WTC11 (cell line): Measurements from ENCODE around the gene ZNF185. TPM values are rescaled to one million over a fixed set of nuclear protein-coding genes. Genes with fewer than 3 reads are reported as not detected.

Source experiments
- ATAC-seq: fragments of 200-7000 bp; cut with Tn5 transposase; 2 replicates; pipeline ENCODE4 v1.10.0; 2021; ENCODE audit warnings: mild to moderate bottlenecking, moderate library complexity
- CTCF ChIA-PET: fragments of 300-600 bp; sonication (Branson Sonifier 250); formaldehyde crosslinking; loops from one replicate; lab custom pipeline; 2021; ENCODE audit warnings: antibody characterized with exemption; lab: Charles Lee
- POLR2A ChIA-PET: fragments of 350-600 bp; sonication (Branson Sonifier 250); formaldehyde crosslinking; loops from one replicate; lab custom pipeline; 2021; ENCODE audit warnings: antibody characterized with exemption; lab: Charles Lee
- DNase-seq: peaks from one replicate; pipeline ENCODE4 v3.0.0; 2021; ENCODE audit warnings: low spot score
- H3K27ac Mint-ChIP-seq: 2 replicates; pipeline ENCODE4 v1.8.0; 2021; ENCODE audit warnings: mixed read lengths
- H3K27me3 Mint-ChIP-seq: 2 replicates; pipeline ENCODE4 v1.8.0; 2021; ENCODE audit warnings: low read depth, mild to moderate bottlenecking, moderate library complexity, mixed read lengths
- H3K36me3 Mint-ChIP-seq: 2 replicates; pipeline ENCODE4 v1.8.0; 2021; ENCODE audit warnings: mixed read lengths
- H3K4me1 Mint-ChIP-seq: 2 replicates; pipeline ENCODE4 v1.8.0; 2022; ENCODE audit warnings: mixed read lengths
- H3K4me3 Mint-ChIP-seq: 2 replicates; pipeline ENCODE4 v1.8.0; 2021; ENCODE audit warnings: mild to moderate bottlenecking, moderate library complexity, mixed read lengths
- H3K9me3 Mint-ChIP-seq: 2 replicates; pipeline ENCODE4 v1.8.0; 2021; ENCODE audit warnings: mixed read lengths
- CBFB ChIP-seq: sonication (generic); formaldehyde crosslinking; IDR thresholded peaks from 2 replicates; pipeline ENCODE4 v1.8.1; 2022; ENCODE audit warnings: mild to moderate bottlenecking, low read depth, missing genetic modification reagents
- CREB1 ChIP-seq: sonication (generic); formaldehyde crosslinking; IDR thresholded peaks from 2 replicates; pipeline ENCODE4 v1.8.0; 2023; ENCODE audit warnings: mild to moderate bottlenecking, missing genetic modification reagents
- FOXJ3 ChIP-seq: sonication (generic); formaldehyde crosslinking; IDR thresholded peaks from 2 replicates; pipeline ENCODE4 v1.9.0; 2021; ENCODE audit warnings: missing genetic modification reagents, mild to moderate bottlenecking, borderline replicate concordance
- GABPB1 ChIP-seq: sonication (generic); formaldehyde crosslinking; IDR thresholded peaks from 2 replicates; pipeline ENCODE4 v1.8.1; 2023; ENCODE audit warnings: mild to moderate bottlenecking, missing genetic modification reagents
- IRF2 ChIP-seq: sonication (generic); formaldehyde crosslinking; IDR thresholded peaks from 2 replicates; pipeline ENCODE4 v1.8.0; 2022; ENCODE audit warnings: low read depth, missing genetic modification reagents, borderline replicate concordance
- NFYB ChIP-seq: sonication (generic); formaldehyde crosslinking; conservative IDR thresholded peaks from 2 replicates; pipeline ENCODE4 v1.8.0; 2022; ENCODE audit warnings: low read depth, missing genetic modification reagents
- NR3C1 ChIP-seq: sonication (generic); formaldehyde crosslinking; conservative IDR thresholded peaks from 2 replicates; pipeline ENCODE4 v1.8.1; 2023; ENCODE audit warnings: low read depth, mild to moderate bottlenecking, missing genetic modification reagents
- PRRX2 ChIP-seq: fragments of 250-450 bp; sonication (Bioruptor Pico); IDR thresholded peaks from 2 replicates; pipeline ENCODE4 v1.8.0; 2021; ENCODE audit warnings: mild to moderate bottlenecking
- ZBTB21 ChIP-seq: sonication (generic); formaldehyde crosslinking; IDR thresholded peaks from 2 replicates; pipeline ENCODE4 v1.8.1; 2023; ENCODE audit warnings: mild to moderate bottlenecking, missing genetic modification reagents, borderline replicate concordance
- total RNA-seq: library from RNA; stranded (reverse); gene quantifications from 3 replicates; pipeline ENCODE4 v1.2.3, GENCODE V29; 2021
- TF ChIP-seq, protein P1 (sequence below): fragments of 250-450 bp; sonication (Bioruptor Pico); conservative IDR thresholded peaks from 2 replicates; pipeline ENCODE4 v1.9.0; 2021; ENCODE audit warnings: mild to moderate bottlenecking
- TF ChIP-seq, protein P2 (sequence below): sonication (generic); formaldehyde crosslinking; IDR thresholded peaks from 2 replicates; pipeline ENCODE4 v1.8.0; 2022; ENCODE audit warnings: mild to moderate bottlenecking, missing genetic modification reagents
- TF ChIP-seq, protein P3 (sequence below): fragments of 250-450 bp; sonication (Bioruptor Pico); IDR thresholded peaks from 2 replicates; pipeline ENCODE4 v1.9.0; 2021; ENCODE audit warnings: moderate library complexity, mild to moderate bottlenecking, inconsistent platforms, borderline replicate concordance
- TF ChIP-seq, protein P4 (sequence below): fragments of 200-600 bp; IDR thresholded peaks from 2 replicates; pipeline ENCODE4 v1.8.0; 2022; ENCODE audit warnings: antibody characterized with exemption
- TF ChIP-seq, protein P5 (sequence below): sonication (generic); formaldehyde crosslinking; IDR thresholded peaks from 2 replicates; pipeline ENCODE4 v1.8.0; 2023; ENCODE audit warnings: mild to moderate bottlenecking, missing genetic modification reagents
- TF ChIP-seq, protein P6 (sequence below): fragments of 250-450 bp; sonication (Bioruptor Pico); IDR thresholded peaks from 2 replicates; pipeline ENCODE4 v1.9.0; 2021; ENCODE audit warnings: mild to moderate bottlenecking
- TF ChIP-seq, protein P7 (sequence below): sonication (generic); formaldehyde crosslinking; IDR thresholded peaks from 2 replicates; pipeline ENCODE4 v1.8.1; 2023; ENCODE audit warnings: mild to moderate bottlenecking, missing genetic modification reagents, borderline replicate concordance

Gene ZNF185
- total RNA-seq, 1 experiment from 2014 or later: 8.2 TPM

DNA sequence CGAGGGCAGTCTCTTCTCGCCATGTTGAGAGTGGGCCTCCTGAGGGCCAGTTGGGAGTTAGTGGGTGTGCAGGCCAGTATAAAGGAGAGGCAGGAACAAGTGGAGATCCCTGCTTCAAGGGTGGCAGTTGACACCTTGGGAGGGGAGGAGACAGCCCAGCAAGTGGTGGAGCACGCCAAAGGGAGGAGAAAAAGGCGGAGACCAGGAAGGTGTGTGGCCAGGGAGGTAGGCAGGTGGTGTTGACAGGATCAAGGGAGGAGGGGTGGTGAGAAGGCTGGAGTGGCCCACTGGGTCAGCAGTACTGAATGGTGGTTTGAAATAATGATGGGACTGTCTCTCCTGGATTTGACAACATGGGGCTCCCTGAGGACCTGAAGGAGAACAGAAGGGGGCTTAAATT is 32.6 kb downstream of the ZNF185 start:
- Mint-ChIP-seq H3K4me3 (no peak overlapping the region), H3K4me1 (peaks cover 6% of the 10 kb centered on the region), H3K27ac (no peak overlapping the region), H3K9me3 (no peaks in the 10 kb centered on the region), H3K27me3 (no peaks in the 10 kb centered on the region), H3K36me3 (no peaks in the 10 kb centered on the region)
- ChIA-PET POLR2A (no interaction called here), CTCF (interaction anchor here (0.7 to 1.4 kb wide), 3 partner anchors 11 to 91 kb away, joined by 3 read pairs; no protein-coding TSS in a partner anchor)
- no peak for ATAC-seq
- no peak for DNase-seq
- TF ChIP-seq CREB1: no peak

DNA sequence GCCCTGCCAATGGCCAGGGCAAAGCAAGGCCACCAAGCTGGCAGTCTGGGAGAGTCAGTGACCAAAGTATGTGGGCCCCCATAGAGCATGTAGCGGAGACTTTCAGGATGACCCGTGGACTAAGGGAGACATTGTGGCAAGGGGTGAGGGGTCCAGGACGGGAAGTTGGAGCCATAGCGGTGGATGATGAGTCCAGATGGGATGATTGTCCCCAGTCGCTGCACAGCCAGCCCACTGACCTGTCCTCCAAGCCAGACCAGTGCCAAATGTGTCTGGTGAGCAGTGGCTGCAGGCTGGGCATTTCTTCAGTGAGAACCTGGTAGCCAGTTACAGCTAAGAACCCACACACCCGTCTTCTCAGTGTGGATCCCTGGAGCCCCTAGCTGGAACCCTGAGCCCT is 34.3 kb downstream of the ZNF185 start:
- no peak overlapping the region for H3K27ac Mint-ChIP-seq
- no peaks in the 10 kb centered on the region for H3K9me3 Mint-ChIP-seq
- TF ChIP-seq GABPB1 (CRISPR knock-in tag) (no peak), NR3C1 (CRISPR knock-in tag) (no peak), CBFB (CRISPR knock-in tag) (no peak), ZBTB21 (CRISPR knock-in tag) (no peak), PRRX2 (CRISPR knock-in tag) (no peak), IRF2 (CRISPR knock-in tag) (no peak)
- TF ChIP-seq, protein P1, sequence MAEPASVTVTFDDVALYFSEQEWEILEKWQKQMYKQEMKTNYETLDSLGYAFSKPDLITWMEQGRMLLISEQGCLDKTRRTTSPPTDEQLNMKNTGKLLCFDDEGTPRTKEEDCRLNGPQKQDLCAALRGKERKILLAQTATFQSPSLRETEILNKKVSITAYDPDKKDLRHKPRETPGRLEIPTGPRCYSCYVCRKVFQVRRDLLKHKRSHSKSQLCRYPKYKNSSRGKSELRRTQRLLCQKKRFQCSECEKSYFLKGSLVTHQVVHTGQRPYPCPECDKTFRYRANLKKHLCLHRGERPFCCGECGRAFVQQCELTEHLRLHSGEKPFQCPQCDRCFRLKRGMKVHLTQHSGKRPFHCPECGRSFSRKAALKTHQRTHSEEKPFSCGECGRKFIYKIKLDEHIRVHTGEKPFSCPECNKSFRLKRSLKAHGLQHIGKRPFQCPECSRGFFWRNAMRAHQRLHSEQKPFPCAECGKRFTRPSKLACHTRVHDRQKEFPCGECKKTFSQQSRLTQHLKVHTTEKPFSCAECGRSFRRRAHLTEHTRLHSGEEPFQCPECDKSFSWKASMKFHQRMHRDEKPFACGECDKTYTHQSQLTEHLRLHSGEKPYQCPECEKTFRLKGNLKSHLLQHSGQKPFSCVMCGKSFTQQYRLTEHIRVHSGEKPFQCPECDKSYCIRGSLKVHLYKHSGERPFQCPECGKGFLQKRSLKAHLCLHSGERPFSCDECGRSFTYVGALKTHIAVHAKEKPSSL: no peak
- TF ChIP-seq, protein P2, sequence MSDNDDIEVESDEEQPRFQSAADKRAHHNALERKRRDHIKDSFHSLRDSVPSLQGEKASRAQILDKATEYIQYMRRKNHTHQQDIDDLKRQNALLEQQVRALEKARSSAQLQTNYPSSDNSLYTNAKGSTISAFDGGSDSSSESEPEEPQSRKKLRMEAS (CRISPR knock-in tag): no peak
- TF ChIP-seq, protein P3, sequence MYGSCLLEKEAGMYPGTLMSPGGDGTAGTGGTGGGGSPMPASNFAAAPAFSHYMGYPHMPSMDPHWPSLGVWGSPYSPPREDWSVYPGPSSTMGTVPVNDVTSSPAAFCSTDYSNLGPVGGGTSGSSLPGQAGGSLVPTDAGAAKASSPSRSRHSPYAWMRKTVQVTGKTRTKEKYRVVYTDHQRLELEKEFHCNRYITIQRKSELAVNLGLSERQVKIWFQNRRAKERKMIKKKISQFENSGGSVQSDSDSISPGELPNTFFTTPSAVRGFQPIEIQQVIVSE (CRISPR knock-in tag): no peak
- TF ChIP-seq, all 79 proteins: peak for 0
- CTCF ChIA-PET: interaction anchor here (1.4 kb wide), 1 partner anchor 10 kb away, joined by 5 read pairs; no protein-coding TSS in a partner anchor
- POLR2A ChIA-PET: no interaction called here
- H3K27me3 Mint-ChIP-seq: no peaks in the 10 kb centered on the region
- DNase-seq: no peak
- ATAC-seq: no peak
- H3K4me1 Mint-ChIP-seq: peaks cover 3% of the 10 kb centered on the region; the same call in 1 of the 2 replicates
- H3K4me3 Mint-ChIP-seq: no peak overlapping the region
- no peaks in the 10 kb centered on the region for H3K36me3 Mint-ChIP-seq

DNA sequence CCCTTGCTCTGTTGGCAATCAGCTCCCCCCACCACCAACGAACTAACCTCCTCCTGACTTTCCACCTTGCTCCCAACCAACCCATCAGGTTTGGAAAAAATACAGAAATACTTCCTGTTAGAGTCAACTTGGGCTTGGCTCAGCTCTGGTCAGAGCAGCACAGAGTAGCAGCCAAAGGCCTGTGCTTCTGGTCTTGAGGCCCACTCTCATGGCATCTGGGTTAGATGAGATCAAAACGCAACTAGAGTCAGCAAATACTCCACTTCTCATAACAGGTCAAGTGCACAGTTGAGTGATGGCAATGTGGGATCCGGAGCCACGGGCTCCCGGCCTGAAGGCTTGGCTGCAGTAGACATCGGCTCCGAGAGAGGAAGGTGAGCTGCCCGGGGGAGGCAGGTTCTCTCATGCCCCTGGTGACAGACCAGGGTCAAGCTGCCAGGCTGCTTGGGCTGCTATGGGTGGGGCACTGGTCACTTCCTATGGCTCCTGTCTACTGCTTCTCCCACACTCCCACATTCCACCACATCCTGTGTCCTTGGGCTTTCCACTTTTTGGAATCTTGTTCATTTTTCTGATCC is 34.8 kb downstream of the ZNF185 start:
- Mint-ChIP-seq H3K4me3 (no peak overlapping the region), H3K27ac (no peak overlapping the region), H3K27me3 (no peaks in the 10 kb centered on the region), H3K4me1 (peaks cover 3% of the 10 kb centered on the region; the same call in 1 of the 2 replicates), H3K36me3 (no peaks in the 10 kb centered on the region), H3K9me3 (no peaks in the 10 kb centered on the region)
- no peak for ATAC-seq
- ChIA-PET POLR2A (no interaction called here), CTCF (interaction anchor here (1.4 kb wide), 1 partner anchor 9 kb away, joined by 5 read pairs; no protein-coding TSS in a partner anchor)
- DNase-seq: no peak
- no peak for TF ChIP-seq NFYB (CRISPR knock-in tag)
- TF ChIP-seq, protein P4, sequence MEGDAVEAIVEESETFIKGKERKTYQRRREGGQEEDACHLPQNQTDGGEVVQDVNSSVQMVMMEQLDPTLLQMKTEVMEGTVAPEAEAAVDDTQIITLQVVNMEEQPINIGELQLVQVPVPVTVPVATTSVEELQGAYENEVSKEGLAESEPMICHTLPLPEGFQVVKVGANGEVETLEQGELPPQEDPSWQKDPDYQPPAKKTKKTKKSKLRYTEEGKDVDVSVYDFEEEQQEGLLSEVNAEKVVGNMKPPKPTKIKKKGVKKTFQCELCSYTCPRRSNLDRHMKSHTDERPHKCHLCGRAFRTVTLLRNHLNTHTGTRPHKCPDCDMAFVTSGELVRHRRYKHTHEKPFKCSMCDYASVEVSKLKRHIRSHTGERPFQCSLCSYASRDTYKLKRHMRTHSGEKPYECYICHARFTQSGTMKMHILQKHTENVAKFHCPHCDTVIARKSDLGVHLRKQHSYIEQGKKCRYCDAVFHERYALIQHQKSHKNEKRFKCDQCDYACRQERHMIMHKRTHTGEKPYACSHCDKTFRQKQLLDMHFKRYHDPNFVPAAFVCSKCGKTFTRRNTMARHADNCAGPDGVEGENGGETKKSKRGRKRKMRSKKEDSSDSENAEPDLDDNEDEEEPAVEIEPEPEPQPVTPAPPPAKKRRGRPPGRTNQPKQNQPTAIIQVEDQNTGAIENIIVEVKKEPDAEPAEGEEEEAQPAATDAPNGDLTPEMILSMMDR: no peak
- TF ChIP-seq FOXJ3 (CRISPR knock-in tag): no peak
- TF ChIP-seq, protein P5, sequence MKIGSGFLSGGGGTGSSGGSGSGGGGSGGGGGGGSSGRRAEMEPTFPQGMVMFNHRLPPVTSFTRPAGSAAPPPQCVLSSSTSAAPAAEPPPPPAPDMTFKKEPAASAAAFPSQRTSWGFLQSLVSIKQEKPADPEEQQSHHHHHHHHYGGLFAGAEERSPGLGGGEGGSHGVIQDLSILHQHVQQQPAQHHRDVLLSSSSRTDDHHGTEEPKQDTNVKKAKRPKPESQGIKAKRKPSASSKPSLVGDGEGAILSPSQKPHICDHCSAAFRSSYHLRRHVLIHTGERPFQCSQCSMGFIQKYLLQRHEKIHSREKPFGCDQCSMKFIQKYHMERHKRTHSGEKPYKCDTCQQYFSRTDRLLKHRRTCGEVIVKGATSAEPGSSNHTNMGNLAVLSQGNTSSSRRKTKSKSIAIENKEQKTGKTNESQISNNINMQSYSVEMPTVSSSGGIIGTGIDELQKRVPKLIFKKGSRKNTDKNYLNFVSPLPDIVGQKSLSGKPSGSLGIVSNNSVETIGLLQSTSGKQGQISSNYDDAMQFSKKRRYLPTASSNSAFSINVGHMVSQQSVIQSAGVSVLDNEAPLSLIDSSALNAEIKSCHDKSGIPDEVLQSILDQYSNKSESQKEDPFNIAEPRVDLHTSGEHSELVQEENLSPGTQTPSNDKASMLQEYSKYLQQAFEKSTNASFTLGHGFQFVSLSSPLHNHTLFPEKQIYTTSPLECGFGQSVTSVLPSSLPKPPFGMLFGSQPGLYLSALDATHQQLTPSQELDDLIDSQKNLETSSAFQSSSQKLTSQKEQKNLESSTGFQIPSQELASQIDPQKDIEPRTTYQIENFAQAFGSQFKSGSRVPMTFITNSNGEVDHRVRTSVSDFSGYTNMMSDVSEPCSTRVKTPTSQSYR (CRISPR knock-in tag): no peak
- TF ChIP-seq, protein P6, sequence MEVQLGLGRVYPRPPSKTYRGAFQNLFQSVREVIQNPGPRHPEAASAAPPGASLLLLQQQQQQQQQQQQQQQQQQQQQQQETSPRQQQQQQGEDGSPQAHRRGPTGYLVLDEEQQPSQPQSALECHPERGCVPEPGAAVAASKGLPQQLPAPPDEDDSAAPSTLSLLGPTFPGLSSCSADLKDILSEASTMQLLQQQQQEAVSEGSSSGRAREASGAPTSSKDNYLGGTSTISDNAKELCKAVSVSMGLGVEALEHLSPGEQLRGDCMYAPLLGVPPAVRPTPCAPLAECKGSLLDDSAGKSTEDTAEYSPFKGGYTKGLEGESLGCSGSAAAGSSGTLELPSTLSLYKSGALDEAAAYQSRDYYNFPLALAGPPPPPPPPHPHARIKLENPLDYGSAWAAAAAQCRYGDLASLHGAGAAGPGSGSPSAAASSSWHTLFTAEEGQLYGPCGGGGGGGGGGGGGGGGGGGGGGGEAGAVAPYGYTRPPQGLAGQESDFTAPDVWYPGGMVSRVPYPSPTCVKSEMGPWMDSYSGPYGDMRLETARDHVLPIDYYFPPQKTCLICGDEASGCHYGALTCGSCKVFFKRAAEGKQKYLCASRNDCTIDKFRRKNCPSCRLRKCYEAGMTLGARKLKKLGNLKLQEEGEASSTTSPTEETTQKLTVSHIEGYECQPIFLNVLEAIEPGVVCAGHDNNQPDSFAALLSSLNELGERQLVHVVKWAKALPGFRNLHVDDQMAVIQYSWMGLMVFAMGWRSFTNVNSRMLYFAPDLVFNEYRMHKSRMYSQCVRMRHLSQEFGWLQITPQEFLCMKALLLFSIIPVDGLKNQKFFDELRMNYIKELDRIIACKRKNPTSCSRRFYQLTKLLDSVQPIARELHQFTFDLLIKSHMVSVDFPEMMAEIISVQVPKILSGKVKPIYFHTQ: no peak
- TF ChIP-seq, protein P7, sequence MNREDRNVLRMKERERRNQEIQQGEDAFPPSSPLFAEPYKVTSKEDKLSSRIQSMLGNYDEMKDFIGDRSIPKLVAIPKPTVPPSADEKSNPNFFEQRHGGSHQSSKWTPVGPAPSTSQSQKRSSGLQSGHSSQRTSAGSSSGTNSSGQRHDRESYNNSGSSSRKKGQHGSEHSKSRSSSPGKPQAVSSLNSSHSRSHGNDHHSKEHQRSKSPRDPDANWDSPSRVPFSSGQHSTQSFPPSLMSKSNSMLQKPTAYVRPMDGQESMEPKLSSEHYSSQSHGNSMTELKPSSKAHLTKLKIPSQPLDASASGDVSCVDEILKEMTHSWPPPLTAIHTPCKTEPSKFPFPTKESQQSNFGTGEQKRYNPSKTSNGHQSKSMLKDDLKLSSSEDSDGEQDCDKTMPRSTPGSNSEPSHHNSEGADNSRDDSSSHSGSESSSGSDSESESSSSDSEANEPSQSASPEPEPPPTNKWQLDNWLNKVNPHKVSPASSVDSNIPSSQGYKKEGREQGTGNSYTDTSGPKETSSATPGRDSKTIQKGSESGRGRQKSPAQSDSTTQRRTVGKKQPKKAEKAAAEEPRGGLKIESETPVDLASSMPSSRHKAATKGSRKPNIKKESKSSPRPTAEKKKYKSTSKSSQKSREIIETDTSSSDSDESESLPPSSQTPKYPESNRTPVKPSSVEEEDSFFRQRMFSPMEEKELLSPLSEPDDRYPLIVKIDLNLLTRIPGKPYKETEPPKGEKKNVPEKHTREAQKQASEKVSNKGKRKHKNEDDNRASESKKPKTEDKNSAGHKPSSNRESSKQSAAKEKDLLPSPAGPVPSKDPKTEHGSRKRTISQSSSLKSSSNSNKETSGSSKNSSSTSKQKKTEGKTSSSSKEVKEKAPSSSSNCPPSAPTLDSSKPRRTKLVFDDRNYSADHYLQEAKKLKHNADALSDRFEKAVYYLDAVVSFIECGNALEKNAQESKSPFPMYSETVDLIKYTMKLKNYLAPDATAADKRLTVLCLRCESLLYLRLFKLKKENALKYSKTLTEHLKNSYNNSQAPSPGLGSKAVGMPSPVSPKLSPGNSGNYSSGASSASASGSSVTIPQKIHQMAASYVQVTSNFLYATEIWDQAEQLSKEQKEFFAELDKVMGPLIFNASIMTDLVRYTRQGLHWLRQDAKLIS (CRISPR knock-in tag): no peak
